ENCODE results near the gene PRDX3.

DNA sequence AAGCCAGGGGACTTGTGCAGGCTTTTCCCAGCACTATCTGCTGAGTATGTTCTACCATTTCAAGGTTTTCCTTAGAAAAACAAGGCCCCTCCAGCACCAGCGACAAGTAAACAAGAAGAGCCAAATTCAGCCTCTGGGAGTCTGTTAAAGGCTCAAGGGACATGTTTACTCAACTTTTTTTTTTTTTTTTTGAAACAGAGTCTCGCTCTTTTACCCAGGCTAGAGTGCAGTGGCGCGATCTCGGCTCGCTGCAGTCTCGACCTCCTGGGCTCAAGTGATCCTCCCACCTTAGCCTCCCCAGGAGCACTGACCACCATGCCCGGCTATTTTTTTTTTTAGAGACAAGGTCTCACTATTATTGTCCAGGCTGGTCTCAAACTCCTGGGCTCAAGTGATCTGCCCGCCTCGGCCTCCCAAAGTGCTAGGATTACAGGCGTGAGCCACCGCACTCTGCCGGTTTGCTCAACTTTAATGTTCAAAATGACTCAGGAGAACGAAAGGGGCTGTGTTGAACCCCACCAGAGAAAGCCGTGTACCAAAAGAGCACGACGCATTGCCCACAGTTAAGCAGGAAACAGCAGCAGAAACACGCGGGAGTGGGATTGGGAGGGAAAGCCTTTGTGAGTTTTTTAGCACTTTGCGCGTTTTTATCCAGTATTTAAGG is 772 bp downstream of the PRDX3 start:
- TF ChIP-seq SMC3 (IDR thresholded peaks at IDR 0.05; ENCODE audit: low read depth, low read length) (no peak), RFX5 (IDR thresholded peaks at IDR 0.05; ENCODE audit: low read depth, low read length) (no peak), BHLHE40 (IDR thresholded peaks at IDR 0.05; ENCODE audit: low read depth, low read length) (no peak), CEBPB (IDR thresholded peaks at IDR 0.05; ENCODE audit: low read depth, low read length) (no peak), POLR2A (IDR thresholded peaks at IDR 0.05; ENCODE audit: low read depth, low read length) (no peak), USF2 (IDR thresholded peaks at IDR 0.05; ENCODE audit: low read depth, low read length) (no peak), RCOR1 (IDR thresholded peaks at IDR 0.05; ENCODE audit: insufficient replicate concordance, low read length) (no peak), CHD1 (IDR thresholded peaks at IDR 0.05; ENCODE audit: low read depth, low read length) (no peak)
- TF ChIP-seq, protein P1, sequence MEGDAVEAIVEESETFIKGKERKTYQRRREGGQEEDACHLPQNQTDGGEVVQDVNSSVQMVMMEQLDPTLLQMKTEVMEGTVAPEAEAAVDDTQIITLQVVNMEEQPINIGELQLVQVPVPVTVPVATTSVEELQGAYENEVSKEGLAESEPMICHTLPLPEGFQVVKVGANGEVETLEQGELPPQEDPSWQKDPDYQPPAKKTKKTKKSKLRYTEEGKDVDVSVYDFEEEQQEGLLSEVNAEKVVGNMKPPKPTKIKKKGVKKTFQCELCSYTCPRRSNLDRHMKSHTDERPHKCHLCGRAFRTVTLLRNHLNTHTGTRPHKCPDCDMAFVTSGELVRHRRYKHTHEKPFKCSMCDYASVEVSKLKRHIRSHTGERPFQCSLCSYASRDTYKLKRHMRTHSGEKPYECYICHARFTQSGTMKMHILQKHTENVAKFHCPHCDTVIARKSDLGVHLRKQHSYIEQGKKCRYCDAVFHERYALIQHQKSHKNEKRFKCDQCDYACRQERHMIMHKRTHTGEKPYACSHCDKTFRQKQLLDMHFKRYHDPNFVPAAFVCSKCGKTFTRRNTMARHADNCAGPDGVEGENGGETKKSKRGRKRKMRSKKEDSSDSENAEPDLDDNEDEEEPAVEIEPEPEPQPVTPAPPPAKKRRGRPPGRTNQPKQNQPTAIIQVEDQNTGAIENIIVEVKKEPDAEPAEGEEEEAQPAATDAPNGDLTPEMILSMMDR (conservative IDR thresholded peaks at IDR 0.05; ENCODE audit: low read depth, low read length) = no peak
